ENCODE measurements around the gene AREL1.

AREL1 gene

DNA sequence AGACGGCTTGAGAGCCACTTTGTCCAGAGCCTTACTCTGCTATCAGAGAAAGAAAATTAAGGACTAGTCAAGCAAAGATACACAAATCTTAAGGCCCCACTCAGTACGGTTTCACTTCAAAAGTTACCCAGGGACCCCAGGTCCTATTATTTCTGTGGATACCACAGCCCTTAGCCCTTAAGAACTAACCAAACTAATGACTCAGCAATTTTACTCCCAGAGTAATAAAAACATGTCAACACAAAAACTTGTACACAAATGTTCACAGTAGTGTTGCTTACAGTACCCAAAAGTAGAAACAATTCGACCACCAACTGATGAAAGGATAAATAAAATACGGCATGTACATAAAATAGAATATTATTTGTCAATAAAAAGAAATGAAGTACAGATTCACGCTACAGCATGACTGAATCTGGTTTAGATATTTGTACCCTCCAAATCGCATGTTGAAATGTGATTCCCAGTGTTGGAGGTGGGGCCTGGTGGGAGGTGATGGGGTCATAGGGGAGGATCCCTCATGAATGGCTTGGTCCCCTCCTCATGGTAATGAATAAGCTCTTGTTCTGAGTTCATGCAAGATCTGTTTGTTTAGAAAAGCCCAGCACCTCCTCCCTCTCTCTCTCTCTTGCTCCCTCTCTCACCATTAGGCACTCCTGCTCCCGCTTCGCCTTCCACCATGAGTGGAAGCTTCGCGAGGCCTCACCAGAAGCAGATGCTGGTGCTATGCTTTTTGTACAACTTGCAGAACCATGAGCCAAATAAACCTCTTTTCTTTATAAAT is 30.5 kb downstream of the AREL1 start:
- TF ChIP-seq, protein P1, sequence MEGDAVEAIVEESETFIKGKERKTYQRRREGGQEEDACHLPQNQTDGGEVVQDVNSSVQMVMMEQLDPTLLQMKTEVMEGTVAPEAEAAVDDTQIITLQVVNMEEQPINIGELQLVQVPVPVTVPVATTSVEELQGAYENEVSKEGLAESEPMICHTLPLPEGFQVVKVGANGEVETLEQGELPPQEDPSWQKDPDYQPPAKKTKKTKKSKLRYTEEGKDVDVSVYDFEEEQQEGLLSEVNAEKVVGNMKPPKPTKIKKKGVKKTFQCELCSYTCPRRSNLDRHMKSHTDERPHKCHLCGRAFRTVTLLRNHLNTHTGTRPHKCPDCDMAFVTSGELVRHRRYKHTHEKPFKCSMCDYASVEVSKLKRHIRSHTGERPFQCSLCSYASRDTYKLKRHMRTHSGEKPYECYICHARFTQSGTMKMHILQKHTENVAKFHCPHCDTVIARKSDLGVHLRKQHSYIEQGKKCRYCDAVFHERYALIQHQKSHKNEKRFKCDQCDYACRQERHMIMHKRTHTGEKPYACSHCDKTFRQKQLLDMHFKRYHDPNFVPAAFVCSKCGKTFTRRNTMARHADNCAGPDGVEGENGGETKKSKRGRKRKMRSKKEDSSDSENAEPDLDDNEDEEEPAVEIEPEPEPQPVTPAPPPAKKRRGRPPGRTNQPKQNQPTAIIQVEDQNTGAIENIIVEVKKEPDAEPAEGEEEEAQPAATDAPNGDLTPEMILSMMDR (IDR thresholded peaks at IDR 0.05; ENCODE audit: borderline replicate concordance, control extremely low read depth, extremely low read depth, insufficient read depth, missing control alignments): no peak
- in situ Hi-C loops (cut with MboI; ENCODE audit: low sequenced_read_pairs, unreplicated experiment): no loop called here
- no peak for DNase-seq (ENCODE audit: low spot score)

DNA sequence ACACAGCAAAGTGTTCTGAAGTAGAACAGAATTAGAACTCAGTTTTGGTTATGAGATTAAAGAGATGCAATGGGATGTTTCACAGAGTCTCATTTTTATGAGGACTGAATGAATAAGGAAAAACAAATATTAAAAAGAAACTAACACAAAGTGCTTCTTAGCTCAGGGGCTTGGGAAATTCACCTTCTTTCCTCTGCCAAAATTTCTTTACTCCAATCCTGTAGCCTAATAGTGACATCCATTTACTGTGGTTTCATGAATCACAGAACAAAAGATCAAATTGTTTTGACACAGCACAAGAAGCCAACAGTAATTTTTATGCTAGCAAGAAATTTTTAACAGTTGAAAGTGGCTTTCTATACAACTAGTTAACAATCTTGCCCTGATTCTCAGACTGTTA is 37.7 kb downstream of the AREL1 start:
- TF ChIP-seq, protein P1 (IDR thresholded peaks at IDR 0.05; ENCODE audit: borderline replicate concordance, control extremely low read depth, extremely low read depth, insufficient read depth, missing control alignments): no peak
- DNase-seq (ENCODE audit: low spot score): no peak
- in situ Hi-C loops (cut with MboI; ENCODE audit: low sequenced_read_pairs, unreplicated experiment): no loop called here

DNA sequence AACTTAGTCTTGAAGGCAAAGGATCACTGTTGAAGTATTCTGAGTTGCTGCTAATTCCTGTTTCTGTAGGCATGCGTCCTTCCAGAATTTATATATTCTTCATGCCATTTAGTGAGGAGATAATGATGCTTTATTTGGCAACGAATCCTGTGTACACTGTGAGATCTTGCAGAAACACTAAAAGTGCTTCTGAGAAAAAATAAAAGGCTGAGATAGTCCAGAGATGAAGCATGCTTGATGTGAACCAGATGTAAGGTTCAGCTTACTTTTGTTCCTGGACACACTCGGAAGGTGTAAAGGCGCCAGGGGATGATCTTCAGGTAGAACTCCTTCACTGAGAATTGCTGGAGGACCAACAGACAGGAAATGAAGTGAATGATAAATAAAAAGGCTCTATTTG is 39.1 kb downstream of the AREL1 start:
- DNase-seq (ENCODE audit: low spot score): no peak
- TF ChIP-seq, protein P1 (IDR thresholded peaks at IDR 0.05; ENCODE audit: borderline replicate concordance, control extremely low read depth, extremely low read depth, insufficient read depth, missing control alignments): no peak
- in situ Hi-C loops (cut with MboI; ENCODE audit: low sequenced_read_pairs, unreplicated experiment): no loop called here

DNA sequence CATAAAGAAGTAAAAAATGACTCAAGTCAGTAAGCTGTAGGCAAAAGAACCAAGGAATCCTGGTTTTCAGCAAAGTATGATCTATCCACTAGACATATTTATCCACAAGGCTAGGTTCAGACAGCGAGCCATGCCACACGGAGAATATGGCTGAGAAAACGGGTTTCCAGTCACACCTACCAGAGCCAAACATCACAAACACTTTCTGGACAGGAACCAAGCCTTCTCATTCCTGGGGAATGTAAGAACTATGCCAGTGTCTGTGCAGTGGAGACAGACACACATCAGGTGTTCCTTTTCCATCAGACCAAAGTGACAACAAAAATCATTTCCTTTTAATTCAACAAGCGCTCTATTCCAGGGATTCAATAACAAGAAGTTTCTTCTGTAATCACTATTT is 41.1 kb downstream of the AREL1 start:
- TF ChIP-seq, protein P1 (IDR thresholded peaks at IDR 0.05; ENCODE audit: borderline replicate concordance, control extremely low read depth, extremely low read depth, insufficient read depth, missing control alignments): no peak
- in situ Hi-C loops (cut with MboI; ENCODE audit: low sequenced_read_pairs, unreplicated experiment): no loop called here
- DNase-seq (ENCODE audit: low spot score): no peak

DNA sequence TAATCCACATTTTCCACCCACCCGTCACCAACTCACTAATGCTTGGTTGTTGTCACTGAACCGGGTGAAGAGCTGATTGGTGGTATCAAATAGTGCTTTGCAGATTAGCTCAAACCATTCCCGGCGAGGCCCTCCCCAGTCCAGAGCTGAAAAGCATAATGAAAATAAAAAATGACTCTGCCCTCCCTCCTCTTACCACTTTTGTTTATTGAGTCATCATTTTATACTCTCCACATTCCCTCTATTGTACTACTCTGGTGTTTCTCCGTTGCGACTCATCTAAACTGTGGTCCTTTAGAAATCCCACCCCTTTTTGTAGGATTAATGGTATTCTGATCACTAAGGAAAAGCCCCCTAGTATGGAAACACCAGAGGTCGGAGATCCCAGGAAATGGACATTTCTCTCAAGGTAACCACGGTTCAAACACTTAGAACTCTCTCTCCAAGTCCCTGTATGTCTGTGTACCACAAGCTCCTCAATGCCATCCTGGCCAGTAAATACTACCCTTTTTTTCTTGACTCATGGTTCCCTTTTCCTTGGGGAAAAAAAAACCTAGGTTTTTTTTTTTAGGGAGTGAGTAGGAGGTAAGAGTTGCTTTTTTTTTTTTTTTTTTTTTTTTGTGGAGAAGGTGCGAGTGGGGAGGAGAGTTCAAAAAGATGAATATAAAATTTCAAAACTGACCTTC is 42.0 kb downstream of the AREL1 start:
- in situ Hi-C loops (cut with MboI; ENCODE audit: low sequenced_read_pairs, unreplicated experiment): no loop called here
- TF ChIP-seq, protein P1 (IDR thresholded peaks at IDR 0.05; ENCODE audit: borderline replicate concordance, control extremely low read depth, extremely low read depth, insufficient read depth, missing control alignments): no peak
- no peak for DNase-seq (ENCODE audit: low spot score)

DNA sequence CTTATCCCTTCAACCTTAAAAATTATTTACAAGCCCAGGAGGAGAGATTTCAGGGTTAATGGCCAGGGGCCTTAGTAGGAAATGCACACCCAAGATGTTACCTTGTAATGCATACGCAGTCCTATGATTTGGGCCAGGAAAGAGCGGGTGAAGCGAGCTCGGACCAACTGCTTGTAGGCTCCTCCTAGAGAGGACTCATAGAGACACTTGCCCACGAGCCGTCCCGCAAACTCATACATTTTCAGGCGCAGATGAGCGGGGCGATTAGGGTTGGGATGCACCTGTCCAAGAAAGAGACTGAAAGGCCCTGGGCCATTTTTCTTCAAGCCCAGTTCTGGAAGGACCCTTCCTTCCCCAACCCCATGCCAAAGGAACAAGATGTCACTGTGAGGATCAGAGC is 43.0 kb downstream of the AREL1 start:
- no peak for DNase-seq (ENCODE audit: low spot score)
- TF ChIP-seq, protein P1 (IDR thresholded peaks at IDR 0.05; ENCODE audit: borderline replicate concordance, control extremely low read depth, extremely low read depth, insufficient read depth, missing control alignments): no peak
- in situ Hi-C loops (cut with MboI; ENCODE audit: low sequenced_read_pairs, unreplicated experiment): no loop called here
